KOPT-K1 (cell line): Measurements from ENCODE around the gene PTPRJ.
"Not testable (repeated sequence)": the region's sequence is repeated elsewhere in the genome, so short reads cannot be mapped to it uniquely, and the experiment has no call there.

Experiments
- H3K27ac ChIP-seq: fragments of 200-600 bp; sonication (generic); 2 replicates; pipeline ENCODE4 v1.5.1; 2016; ENCODE audit warnings: antibody characterized with exemption, mild to moderate bottlenecking, low read depth, low read length; ENCODE audit not compliant: poor library complexity, severe bottlenecking
- H3K36me3 ChIP-seq: fragments of 200-600 bp; sonication (generic); 2 replicates; pipeline ENCODE4 v1.5.1; 2017; ENCODE audit warnings: antibody characterized with exemption, mild to moderate bottlenecking, low read length, moderate library complexity; ENCODE audit not compliant: insufficient read depth
- H3K9me3 ChIP-seq: fragments of 200-600 bp; sonication (generic); 2 replicates; pipeline ENCODE4 v1.5.1; 2017; ENCODE audit warnings: antibody characterized with exemption, low read length, mild to moderate bottlenecking; ENCODE audit not compliant: insufficient read depth, poor library complexity, severe bottlenecking

The PTPRJ gene

DNA sequence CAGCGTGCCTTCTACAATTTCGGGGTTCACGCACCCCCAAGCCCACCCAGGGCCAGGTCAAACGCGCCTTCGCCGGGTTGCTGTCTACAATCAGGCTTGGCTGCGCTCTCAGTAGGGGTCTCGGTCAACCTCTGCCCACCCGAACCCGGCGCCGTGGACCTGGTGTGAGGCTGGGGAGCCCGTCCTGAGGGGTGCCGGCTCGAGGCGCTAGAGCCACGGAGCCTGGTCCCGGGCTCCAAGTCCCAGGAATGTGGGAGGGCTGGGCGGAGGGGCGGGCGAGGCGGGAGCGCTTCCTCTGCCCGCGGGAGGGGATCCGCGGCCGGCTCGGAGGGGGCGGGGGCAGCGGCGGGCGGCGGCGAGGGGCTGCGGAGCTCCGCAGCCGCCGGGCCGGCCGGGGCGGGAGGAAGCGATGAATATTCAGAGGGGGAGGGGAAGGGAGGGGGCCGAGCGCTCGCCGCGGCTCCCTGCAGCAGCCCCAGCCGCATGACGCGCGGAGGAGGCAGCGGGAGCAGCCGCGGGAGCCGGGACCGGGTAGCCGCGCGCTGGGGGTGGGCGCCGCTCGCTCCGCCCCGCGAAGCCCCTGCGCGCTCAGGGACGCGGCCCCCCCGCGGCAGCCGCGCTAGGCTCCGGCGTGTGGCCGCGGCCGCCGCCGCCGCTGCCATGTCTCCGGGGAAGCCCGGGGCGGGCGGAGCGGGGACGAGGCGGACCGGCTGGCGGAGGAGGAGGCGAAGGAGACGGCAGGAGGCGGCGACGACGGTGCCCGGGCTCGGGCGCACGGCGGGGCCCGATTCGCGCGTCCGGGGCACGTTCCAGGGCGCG is at the start of gene PTPRJ:
Gene PTPRJ (plus strand): TSS at position 472 of the 819 bp plus-strand sequence. CDS start 354 bp downstream, outside the sequence.
- no peaks in the 10 kb centered on the region for H3K36me3 ChIP-seq
- H3K9me3 ChIP-seq = no peaks in the 10 kb centered on the region
- no peak within 1 kb of the TSS for H3K27ac ChIP-seq

DNA sequence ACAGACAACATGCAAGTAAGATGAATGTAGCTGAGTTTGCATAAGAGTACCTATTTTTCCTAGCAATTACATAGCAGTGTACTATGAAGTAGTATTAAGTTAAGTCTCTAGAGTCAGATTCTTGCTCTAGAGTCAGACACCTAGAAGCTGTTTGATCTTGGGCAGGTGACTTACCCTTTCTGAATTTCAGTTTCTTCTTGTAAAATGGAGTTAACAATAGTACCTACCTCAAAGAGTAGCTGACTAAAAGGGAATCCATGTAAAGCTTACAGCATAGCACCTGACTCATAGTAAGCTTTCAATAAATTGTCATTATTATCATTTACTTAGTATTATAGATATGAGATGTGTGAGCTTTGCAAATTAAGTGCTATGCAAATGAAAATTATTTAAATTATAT is 47.8 kb upstream of the PTPRJ start:
- no peak overlapping the region for H3K27ac ChIP-seq
- H3K9me3 ChIP-seq = no peaks in the 10 kb centered on the region
- H3K36me3 ChIP-seq = no peaks in the 10 kb centered on the region

DNA sequence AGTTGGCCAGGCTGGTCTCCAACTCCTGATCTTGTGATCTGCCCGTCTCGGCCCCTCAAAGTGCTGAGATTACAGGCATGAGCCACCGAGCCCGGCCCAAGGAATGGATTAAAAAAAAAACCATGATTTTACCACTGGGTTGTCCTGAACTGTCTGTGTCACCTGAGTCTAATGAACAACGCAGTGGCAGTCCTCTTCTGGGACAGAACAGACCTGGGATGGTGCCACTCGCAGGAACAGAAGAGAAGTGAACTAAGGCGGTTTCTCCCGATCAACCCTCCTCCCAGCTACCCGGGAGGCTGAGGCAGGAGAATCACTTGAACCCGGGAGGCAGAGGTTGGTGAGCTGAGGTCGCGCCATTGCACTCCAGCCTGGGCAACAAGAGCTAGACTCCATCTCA is 46.6 kb upstream of the PTPRJ start:
- not testable (repeated sequence) for H3K9me3 ChIP-seq, H3K36me3 ChIP-seq, H3K27ac ChIP-seq

DNA sequence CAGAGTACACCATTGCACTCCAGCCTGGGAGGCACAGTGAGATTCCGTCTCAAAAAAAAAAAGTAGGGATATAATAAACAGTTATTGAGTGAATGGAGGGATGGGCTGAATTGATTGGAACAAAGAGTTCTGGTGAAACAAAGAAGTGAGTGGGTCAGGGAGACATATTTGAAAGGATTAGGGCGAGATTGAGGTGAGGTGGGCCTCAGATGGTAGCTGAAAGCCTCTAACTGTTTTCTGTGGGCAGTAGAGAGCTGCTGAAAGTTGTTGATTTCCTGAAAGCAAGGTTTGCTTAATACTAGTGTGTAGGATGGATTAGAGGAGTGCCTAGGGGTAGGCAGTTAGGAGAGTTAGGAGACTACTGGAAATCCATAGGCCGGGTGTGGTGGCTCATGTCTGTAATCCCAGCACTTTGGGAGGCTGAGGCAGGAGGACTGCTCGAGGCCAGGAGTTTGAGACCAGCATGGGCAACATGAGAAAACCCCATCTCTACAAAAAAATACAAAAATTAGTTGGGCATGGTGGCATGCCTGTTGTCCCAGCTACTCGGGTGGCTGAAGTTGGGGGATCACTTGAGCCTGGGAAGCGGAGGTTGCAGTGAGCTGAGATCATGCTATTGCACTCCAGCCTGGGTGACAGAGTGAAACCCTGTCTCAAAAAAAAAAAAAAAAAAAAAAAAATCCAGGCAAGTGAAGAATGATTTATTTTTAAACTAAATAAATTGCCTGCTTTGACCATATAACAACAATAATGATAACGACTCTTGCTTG is 41.4 kb upstream of the PTPRJ start:
- no peak overlapping the region for H3K27ac ChIP-seq
- no peaks in the 10 kb centered on the region for H3K9me3 ChIP-seq
- no peaks in the 10 kb centered on the region for H3K36me3 ChIP-seq

GRCh38 chr11:47940904-47941649 is 39.3 kb upstream of the PTPRJ start:
- Histone ChIP-seq H3K9me3 (no peaks in the 10 kb centered on the region), H3K27ac (no peak overlapping the region)

DNA sequence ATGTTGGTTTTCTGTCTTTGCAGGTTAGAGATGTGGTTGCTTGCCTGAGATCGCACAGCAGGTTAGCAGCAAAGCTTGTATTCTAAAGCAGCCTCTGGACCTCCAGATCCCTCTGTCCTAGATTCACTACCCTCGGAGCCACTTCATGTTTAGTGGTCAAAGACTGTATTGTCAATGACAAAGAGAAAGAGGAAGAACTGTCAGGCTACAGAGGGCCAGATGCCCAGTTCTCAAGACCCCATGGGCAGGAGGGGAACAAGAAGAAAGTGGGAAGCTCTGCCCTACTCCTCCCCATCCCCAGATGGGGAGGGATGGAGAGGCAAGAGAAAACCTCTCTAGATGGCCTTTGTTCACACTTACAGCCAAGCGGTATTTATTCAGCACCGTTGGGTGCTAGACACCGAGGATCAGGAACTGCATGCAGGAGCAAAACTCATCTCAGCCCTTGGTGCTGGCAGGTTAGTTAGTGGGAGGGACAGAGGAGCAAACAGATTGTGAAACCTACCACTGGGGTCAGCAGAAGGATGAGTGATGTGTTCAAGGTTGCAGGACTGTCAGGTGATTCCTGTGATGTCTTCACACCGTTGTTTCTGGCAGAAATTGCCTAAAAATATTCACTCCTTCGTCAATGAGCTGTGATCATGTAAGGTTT is 38.3 kb upstream of the PTPRJ start:
- no peaks in the 10 kb centered on the region for H3K36me3 ChIP-seq
- H3K27ac ChIP-seq = no peak overlapping the region
- no peaks in the 10 kb centered on the region for H3K9me3 ChIP-seq

More at GRCh38 chr11:47940904-47941649, 39.3 kb upstream of the PTPRJ start:
- H3K36me3 ChIP-seq = no peaks in the 10 kb centered on the region

DNA sequence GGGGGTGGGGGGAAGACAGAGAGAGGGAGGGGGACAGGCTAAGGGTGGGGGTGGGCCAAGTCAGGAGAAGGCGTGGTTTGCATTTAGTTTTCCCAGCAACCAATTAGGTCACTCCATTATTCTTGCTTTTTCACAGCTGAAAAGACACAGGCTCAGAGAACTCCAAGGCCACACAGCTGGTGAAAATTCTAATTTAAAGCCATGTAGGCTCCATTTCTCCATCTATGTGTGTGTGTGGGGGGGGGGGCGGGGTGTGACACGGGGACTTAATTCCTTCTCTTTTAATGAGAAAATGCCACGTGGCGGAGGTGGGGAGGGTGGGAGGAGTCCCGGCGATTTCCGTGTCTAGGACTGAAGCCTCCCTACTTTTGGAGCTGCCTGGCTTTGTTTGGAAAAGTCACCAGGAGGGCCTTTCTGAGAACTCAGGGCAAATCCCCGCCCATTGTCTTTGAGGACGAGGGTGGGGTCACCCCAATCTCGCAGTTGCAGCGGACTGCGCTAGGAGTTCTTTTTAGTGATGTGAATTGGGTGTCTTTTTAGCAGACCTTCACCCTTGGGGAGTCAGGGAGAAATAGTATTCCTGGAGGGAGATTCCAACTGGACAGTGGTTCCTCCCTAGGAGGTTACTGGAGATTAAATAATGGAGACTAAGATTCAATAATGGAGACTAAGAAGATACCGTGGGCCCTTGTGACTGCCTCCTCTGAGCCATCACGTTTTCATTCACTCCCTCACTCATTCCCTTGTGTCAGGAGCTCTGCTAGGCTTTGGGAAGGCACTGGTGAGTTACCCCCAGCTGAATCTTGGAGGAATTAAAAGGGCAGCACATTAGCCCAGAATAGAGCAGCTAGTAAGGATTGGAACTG is 36.4 kb upstream of the PTPRJ start:
- no peaks in the 10 kb centered on the region for H3K36me3 ChIP-seq
- H3K9me3 ChIP-seq = no peaks in the 10 kb centered on the region
- no peak overlapping the region for H3K27ac ChIP-seq

- no peaks in the 10 kb centered on the region for H3K36me3 ChIP-seq
- no peaks in the 10 kb centered on the region for H3K9me3 ChIP-seq
- no peak overlapping the region for H3K27ac ChIP-seq
Measured at GRCh38 chr11:47944632-47945031, 35.7 kb upstream of the PTPRJ start.

- Histone ChIP-seq H3K27ac (no peak overlapping the region), H3K36me3 (no peaks in the 10 kb centered on the region), H3K9me3 (no peaks in the 10 kb centered on the region)
Measured at GRCh38 chr11:47946682-47947559, 33.4 kb upstream of the PTPRJ start.

DNA sequence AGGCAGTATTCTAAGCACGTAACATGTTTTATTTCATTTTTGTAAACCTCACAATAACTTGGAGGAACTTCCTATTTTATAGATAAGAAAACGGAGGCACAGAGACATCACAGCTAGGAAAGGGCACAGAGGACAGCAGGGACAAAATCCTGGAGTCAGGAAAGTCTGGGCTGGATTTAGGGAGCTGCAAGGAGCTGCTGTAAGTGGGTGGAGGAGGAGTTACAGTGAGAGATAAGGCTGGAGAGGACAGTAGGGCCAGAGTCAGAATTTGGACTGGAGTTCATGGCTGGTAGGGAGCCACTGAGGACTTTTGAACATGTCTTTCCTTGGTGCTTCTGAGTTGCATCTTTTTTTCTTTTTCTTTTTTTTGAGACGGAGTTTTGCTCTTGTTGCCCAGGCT is 32.2 kb upstream of the PTPRJ start:
- H3K9me3 ChIP-seq = no peaks in the 10 kb centered on the region
- no peaks in the 10 kb centered on the region for H3K36me3 ChIP-seq
- no peak overlapping the region for H3K27ac ChIP-seq

DNA sequence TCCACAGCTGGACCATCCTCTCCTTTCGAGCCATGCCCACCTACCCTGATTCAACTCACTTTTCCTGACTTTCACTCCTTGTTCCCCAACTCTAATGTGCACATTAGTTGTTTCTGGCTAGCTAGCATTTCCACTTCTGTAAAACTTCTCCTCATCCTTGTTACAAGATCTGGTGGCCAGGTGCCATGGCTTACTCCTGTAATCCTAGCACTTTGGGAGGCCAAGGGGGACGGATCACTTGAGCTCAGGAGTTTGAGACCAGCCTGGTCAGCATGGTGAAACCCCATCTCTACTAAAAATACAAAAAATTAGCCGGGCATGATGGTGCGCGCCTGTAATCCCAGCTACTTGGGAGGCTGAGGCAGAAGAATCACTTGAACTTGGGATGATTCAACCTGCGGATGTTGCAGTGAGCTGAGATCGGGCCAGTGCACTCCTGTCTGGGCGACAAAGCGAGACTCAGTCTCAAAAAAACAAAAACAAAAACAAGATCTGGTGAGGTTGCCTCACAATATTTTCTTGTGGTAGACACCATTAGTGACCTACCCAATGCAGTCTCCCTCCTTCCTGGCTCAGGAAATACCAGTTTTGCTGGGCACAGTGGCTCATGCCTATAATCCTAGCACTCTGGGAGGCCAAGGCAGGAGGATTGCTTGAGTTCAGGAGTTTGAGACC is 31.2 kb upstream of the PTPRJ start:
- not testable (repeated sequence) for H3K36me3 ChIP-seq, H3K27ac ChIP-seq, H3K9me3 ChIP-seq

GRCh38 chr11:47950396-47950795 is 30.0 kb upstream of the PTPRJ start:
- H3K27ac ChIP-seq = peak overlapping the region; percentile 56
- no peaks in the 10 kb centered on the region for H3K9me3 ChIP-seq
- no peaks in the 10 kb centered on the region for H3K36me3 ChIP-seq

DNA sequence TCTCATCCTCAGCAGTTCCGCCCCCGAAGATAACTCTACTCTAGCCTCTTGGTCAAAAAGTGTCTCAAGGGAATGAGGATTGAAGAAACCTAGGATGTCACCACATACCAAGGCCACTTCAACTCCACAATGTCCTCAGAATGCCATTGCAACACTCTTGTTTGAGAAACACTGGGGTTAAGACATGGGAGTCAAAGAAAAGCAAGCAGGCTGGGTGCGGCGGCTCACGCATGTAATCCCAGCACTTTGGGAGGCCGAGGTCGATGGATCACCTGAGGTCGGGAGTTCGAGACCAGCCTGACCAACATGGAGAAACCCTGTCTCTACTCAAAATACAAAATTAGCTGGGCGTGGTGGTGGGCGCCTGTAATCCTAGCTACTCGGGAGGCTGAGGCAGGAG is 28.9 kb upstream of the PTPRJ start:
- H3K27ac ChIP-seq, H3K36me3 ChIP-seq, H3K9me3 ChIP-seq: not testable (repeated sequence)
